HEK293 (cell line): ENCODE results near the gene MTG1.

Experiments
- CTCF ChIA-PET: fragments of 350-600 bp; formaldehyde crosslinking; extraction: SDS; loops from one replicate; lab custom pipeline; 2021; ENCODE audit warnings: antibody characterized with exemption; lab: Yijun Ruan, JAX
- POLR2A ChIA-PET: fragments of 300-600 bp; formaldehyde crosslinking; extraction: SDS; loops from one replicate; lab custom pipeline; 2020; ENCODE audit warnings: antibody characterized with exemption, inconsistent platforms; lab: Yijun Ruan, JAX
- H3K27ac ChIP-seq: fragments of 200-500 bp; sonication (Bioruptor generic); 2 replicates; pipeline ENCODE4 v1.5.1; 2014; ENCODE audit warnings: low read depth, low read length, control low read depth, inconsistent platforms; ENCODE audit errors: extremely low read depth
- H3K36me3 ChIP-seq, 2 experiments: fragments of 200-500 bp in 1 of 2; sonication (Bioruptor generic) in 1 of 2; 1 replicate in 1 of 2; 2 replicates in 1 of 2; pipeline ENCODE4 v1.5.1; 2014 to 2017; ENCODE audit warnings: inconsistent platforms in 2 of 2, low read length in 2 of 2; ENCODE audit not compliant: control insufficient read depth in 2 of 2, insufficient read depth in 1 of 2
- H3K4me1 ChIP-seq: fragments of 200-500 bp; sonication (Bioruptor generic); 2 replicates; pipeline ENCODE4 v1.5.1; 2014; ENCODE audit warnings: mild to moderate bottlenecking, low read length, inconsistent platforms; ENCODE audit not compliant: control insufficient read depth, insufficient read depth
- H3K4me3 ChIP-seq: 2 replicates; pipeline ENCODE4 v1.5.1; 2011; ENCODE audit warnings: low read depth, mild to moderate bottlenecking, control low read depth, low read length, moderate library complexity
- H3K9me3 ChIP-seq: fragments of 200-500 bp; sonication (Bioruptor generic); 2 replicates; pipeline ENCODE4 v1.5.1; 2014; ENCODE audit warnings: low read depth, low read length, inconsistent platforms; ENCODE audit not compliant: control insufficient read depth, insufficient read depth
- GLIS1 ChIP-seq: fragments of 450-650 bp; formaldehyde crosslinking; IDR thresholded peaks from 2 replicates; pipeline ENCODE4 v1.5.1; 2016; ENCODE audit warnings: missing biosample characterization, missing genetic modification characterization
- KLF16 ChIP-seq: fragments of 450-650 bp; formaldehyde crosslinking; IDR thresholded peaks from 2 replicates; pipeline ENCODE4 v1.5.1; 2017; ENCODE audit warnings: missing biosample characterization, missing genetic modification characterization
- OSR2 ChIP-seq: fragments of 450-650 bp; formaldehyde crosslinking; IDR thresholded peaks from 2 replicates; pipeline ENCODE4 v1.5.1; 2016; ENCODE audit warnings: missing biosample characterization, missing genetic modification characterization
- SP3 ChIP-seq: fragments of 450-650 bp; formaldehyde crosslinking; IDR thresholded peaks from 2 replicates; pipeline ENCODE4 v1.5.1; 2016; ENCODE audit warnings: missing biosample characterization, missing genetic modification characterization
- ZBTB11 ChIP-seq: fragments of 450-650 bp; formaldehyde crosslinking; conservative IDR thresholded peaks from 2 replicates; pipeline ENCODE4 v1.5.1; 2016; ENCODE audit warnings: low read depth, missing biosample characterization, missing genetic modification characterization
- ZFP37 ChIP-seq: fragments of 450-650 bp; formaldehyde crosslinking; IDR thresholded peaks from 2 replicates; pipeline ENCODE4 v1.5.1; 2016; ENCODE audit warnings: missing biosample characterization, missing genetic modification characterization
- ZNF114 ChIP-seq: fragments of 450-650 bp; formaldehyde crosslinking; IDR thresholded peaks from 2 replicates; pipeline ENCODE4 v1.5.0; 2017; ENCODE audit warnings: missing biosample characterization, missing genetic modification characterization
- ZNF155 ChIP-seq: fragments of 450-650 bp; formaldehyde crosslinking; IDR thresholded peaks from 2 replicates; pipeline ENCODE4 v1.5.1; 2016; ENCODE audit warnings: missing biosample characterization, missing genetic modification characterization
- ZNF184 ChIP-seq: fragments of 450-650 bp; IDR thresholded peaks from 2 replicates; pipeline ENCODE4 v1.5.1; 2018; ENCODE audit warnings: missing biosample characterization, mild to moderate bottlenecking, missing genetic modification characterization
- ZNF2 ChIP-seq: fragments of 450-650 bp; formaldehyde crosslinking; IDR thresholded peaks from 2 replicates; pipeline ENCODE4 v1.5.1; 2016; ENCODE audit warnings: missing biosample characterization, missing genetic modification characterization
- ZNF266 ChIP-seq: fragments of 450-650 bp; formaldehyde crosslinking; IDR thresholded peaks from 2 replicates; pipeline ENCODE4 v1.5.1; 2016; ENCODE audit warnings: missing biosample characterization, missing genetic modification characterization, low read depth
- ZNF335 ChIP-seq: fragments of 450-650 bp; formaldehyde crosslinking; conservative IDR thresholded peaks from 2 replicates; pipeline ENCODE4 v1.5.1; 2016; ENCODE audit warnings: missing biosample characterization, missing genetic modification characterization
- ZNF473 ChIP-seq: fragments of 450-650 bp; formaldehyde crosslinking; IDR thresholded peaks from 2 replicates; pipeline ENCODE4 v1.5.1; 2017; ENCODE audit warnings: missing biosample characterization, missing genetic modification characterization
- ZNF488 ChIP-seq: fragments of 450-650 bp; formaldehyde crosslinking; IDR thresholded peaks from 2 replicates; pipeline ENCODE4 v1.5.1; 2016; ENCODE audit warnings: missing biosample characterization, missing genetic modification characterization
- ZNF513 ChIP-seq: fragments of 450-650 bp; IDR thresholded peaks from 2 replicates; pipeline ENCODE4 v1.5.1; 2018; ENCODE audit warnings: missing biosample characterization, missing genetic modification characterization
- ZNF521 ChIP-seq: fragments of 450-650 bp; formaldehyde crosslinking; IDR thresholded peaks from 2 replicates; pipeline ENCODE4 v1.5.1; 2017; ENCODE audit warnings: missing biosample characterization, mild to moderate bottlenecking, missing genetic modification characterization
- ZNF585B ChIP-seq: fragments of 450-650 bp; formaldehyde crosslinking; IDR thresholded peaks from 2 replicates; pipeline ENCODE4 v1.5.1; 2016; ENCODE audit warnings: missing biosample characterization, missing genetic modification characterization
- ZNF610 ChIP-seq: fragments of 450-650 bp; formaldehyde crosslinking; IDR thresholded peaks from 2 replicates; pipeline ENCODE4 v1.5.1; 2016; ENCODE audit warnings: missing biosample characterization, missing genetic modification characterization, borderline replicate concordance
- ZNF623 ChIP-seq: fragments of 450-650 bp; formaldehyde crosslinking; IDR thresholded peaks from 2 replicates; pipeline ENCODE4 v1.5.1; 2016; ENCODE audit warnings: missing biosample characterization, missing genetic modification characterization
- ZNF629 ChIP-seq: fragments of 450-650 bp; formaldehyde crosslinking; IDR thresholded peaks from 2 replicates; pipeline ENCODE4 v1.5.1; 2017; ENCODE audit warnings: missing biosample characterization, missing genetic modification characterization
- ZNF670 ChIP-seq: fragments of 450-650 bp; formaldehyde crosslinking; IDR thresholded peaks from 2 replicates; pipeline ENCODE4 v1.5.1; 2016; ENCODE audit warnings: missing biosample characterization, missing genetic modification characterization, low read depth
- ZNF701 ChIP-seq: fragments of 450-650 bp; formaldehyde crosslinking; IDR thresholded peaks from 2 replicates; pipeline ENCODE4 v1.5.1; 2016; ENCODE audit warnings: missing biosample characterization, missing genetic modification characterization
- ZNF704 ChIP-seq: fragments of 450-650 bp; formaldehyde crosslinking; IDR thresholded peaks from 2 replicates; pipeline ENCODE4 v1.5.1; 2016; ENCODE audit warnings: missing biosample characterization, missing genetic modification characterization
- ZNF707 ChIP-seq: fragments of 450-650 bp; formaldehyde crosslinking; IDR thresholded peaks from 2 replicates; pipeline ENCODE4 v1.5.1; 2016; ENCODE audit warnings: missing biosample characterization, missing genetic modification characterization
- ZNF777 ChIP-seq: fragments of 450-650 bp; formaldehyde crosslinking; IDR thresholded peaks from 2 replicates; pipeline ENCODE4 v1.5.1; 2017; ENCODE audit warnings: missing biosample characterization, missing genetic modification characterization, borderline replicate concordance
- ZNF792 ChIP-seq: fragments of 450-650 bp; formaldehyde crosslinking; IDR thresholded peaks from 2 replicates; pipeline ENCODE4 v1.5.1; 2016; ENCODE audit warnings: missing biosample characterization, missing genetic modification characterization
- TF ChIP-seq, protein P1 (sequence below): fragments of 450-650 bp; formaldehyde crosslinking; IDR thresholded peaks from 2 replicates; pipeline ENCODE4 v1.5.1; 2017; ENCODE audit warnings: missing biosample characterization, missing genetic modification characterization

MTG1 gene

DNA sequence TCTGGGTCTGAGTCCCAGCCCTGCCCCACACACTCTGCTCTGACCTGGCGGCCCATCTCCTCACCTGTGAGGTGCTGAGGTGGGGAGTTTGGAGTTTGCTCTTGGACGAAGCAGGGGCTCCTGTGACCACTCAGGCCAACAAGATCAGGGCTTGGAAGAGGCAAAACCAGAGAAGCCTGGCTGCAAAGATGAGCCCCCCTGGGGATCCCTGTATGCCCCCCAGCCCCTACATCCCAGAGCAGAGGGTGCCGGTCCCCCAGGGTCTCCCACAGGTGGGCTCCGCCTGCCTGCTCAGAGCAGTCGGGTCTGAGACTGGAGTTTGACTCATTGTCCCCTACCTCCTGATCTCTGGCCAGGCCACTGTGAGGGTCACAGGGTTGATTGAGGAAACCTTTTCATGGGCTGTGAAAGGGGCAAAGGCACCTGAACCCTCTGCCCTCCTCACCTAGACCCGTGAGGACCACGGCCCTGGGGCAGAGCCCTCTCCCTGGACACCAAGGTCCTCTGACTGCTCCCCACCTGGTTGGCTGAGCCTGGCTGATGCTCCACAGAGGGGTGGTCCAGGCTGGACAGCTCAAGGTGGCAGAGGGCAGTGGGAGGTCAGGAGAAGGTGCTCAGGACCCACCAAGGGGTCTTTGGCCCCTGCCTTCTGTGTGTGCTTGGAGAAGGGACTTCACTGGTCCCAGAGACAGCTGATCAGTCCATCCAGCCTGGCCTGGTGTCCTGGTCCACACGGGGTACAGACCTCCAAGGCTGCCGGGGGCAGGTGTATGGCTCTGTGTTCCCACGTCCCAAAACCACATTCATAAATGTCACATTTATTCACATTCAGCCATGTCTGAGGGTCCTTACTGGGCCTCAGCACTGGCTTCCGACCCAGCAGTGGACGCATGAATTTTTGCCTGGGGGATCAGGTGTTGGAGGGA is 50.6 kb downstream of the MTG1 start:
- H3K4me1 ChIP-seq, result no peaks in the 10 kb centered on the region
- H3K9me3 ChIP-seq, result no peaks in the 10 kb centered on the region
- ChIA-PET CTCF (no interaction called here), POLR2A (no interaction called here)
- no peak overlapping the region for H3K27ac ChIP-seq
- TF ChIP-seq ZNF513 (tag by site-specific recombination) (no peak), ZNF792 (tag by site-specific recombination) (no peak), ZNF2 (tag by site-specific recombination) (no peak), ZNF777 (no peak), ZNF623 (no peak), ZNF585B (tag by site-specific recombination) (no peak), ZNF707 (tag by site-specific recombination) (no peak), ZNF335 (tag by site-specific recombination) (no peak), ZBTB11 (no peak), ZNF488 (no peak), KLF16 (tag by site-specific recombination) (no peak), ZNF473 (tag by site-specific recombination) (no peak), GLIS1 (tag by site-specific recombination) (no peak), ZNF155 (tag by site-specific recombination) (no peak), SP3 (tag by site-specific recombination) (no peak)
- H3K4me3 ChIP-seq, result no peak overlapping the region
- peaks cover 0 to 7% of the 10 kb centered on the region in 2 experiments; a peak in 1 of 3 replicates for H3K36me3 ChIP-seq

GRCh38 chr10:133445268-133445732 is 51.3 kb downstream of the MTG1 start:
- no peak overlapping the region for H3K27ac ChIP-seq
- H3K9me3 ChIP-seq, result no peaks in the 10 kb centered on the region
- CTCF ChIA-PET, result no interaction called here
- H3K36me3 ChIP-seq, result peaks cover 0 to 7% of the 10 kb centered on the region in 2 experiments; a peak in 1 of 3 replicates
- POLR2A ChIA-PET, result no interaction called here
- no peak overlapping the region for H3K4me3 ChIP-seq
- H3K4me1 ChIP-seq, result no peaks in the 10 kb centered on the region
- no peak for TF ChIP-seq ZNF629 (tag by site-specific recombination)
- TF ChIP-seq ZNF184, result no peak
- TF ChIP-seq ZNF521 (tag by site-specific recombination), result no peak
- no peak for TF ChIP-seq ZNF670 (tag by site-specific recombination)
- no peak for TF ChIP-seq OSR2
- TF ChIP-seq ZNF610, result no peak
- no peak for TF ChIP-seq ZNF701 (tag by site-specific recombination)
- TF ChIP-seq ZNF266 (tag by site-specific recombination), result no peak
- no peak for TF ChIP-seq ZNF704 (tag by site-specific recombination)
- TF ChIP-seq ZNF114 (tag by site-specific recombination), result no peak
- no peak for TF ChIP-seq ZFP37 (tag by site-specific recombination)
- no peak for TF ChIP-seq KLF16 (tag by site-specific recombination)
- TF ChIP-seq, protein P1, sequence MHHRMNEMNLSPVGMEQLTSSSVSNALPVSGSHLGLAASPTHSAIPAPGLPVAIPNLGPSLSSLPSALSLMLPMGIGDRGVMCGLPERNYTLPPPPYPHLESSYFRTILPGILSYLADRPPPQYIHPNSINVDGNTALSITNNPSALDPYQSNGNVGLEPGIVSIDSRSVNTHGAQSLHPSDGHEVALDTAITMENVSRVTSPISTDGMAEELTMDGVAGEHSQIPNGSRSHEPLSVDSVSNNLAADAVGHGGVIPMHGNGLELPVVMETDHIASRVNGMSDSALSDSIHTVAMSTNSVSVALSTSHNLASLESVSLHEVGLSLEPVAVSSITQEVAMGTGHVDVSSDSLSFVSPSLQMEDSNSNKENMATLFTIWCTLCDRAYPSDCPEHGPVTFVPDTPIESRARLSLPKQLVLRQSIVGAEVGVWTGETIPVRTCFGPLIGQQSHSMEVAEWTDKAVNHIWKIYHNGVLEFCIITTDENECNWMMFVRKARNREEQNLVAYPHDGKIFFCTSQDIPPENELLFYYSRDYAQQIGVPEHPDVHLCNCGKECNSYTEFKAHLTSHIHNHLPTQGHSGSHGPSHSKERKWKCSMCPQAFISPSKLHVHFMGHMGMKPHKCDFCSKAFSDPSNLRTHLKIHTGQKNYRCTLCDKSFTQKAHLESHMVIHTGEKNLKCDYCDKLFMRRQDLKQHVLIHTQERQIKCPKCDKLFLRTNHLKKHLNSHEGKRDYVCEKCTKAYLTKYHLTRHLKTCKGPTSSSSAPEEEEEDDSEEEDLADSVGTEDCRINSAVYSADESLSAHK, result no peak
